Coronary artery (tissue), 2 donors: ENCODE data around the gene MYCN.
A peak's percentile ranks its signal among the peaks of the same experiment; 100 is the strongest.

Experiments
- DNase-seq: peaks from one replicate; pipeline ENCODE4 v3.0.0-alpha.2; 2017; ENCODE audit warnings: low spot score
- H3K27ac ChIP-seq, 2 donors: fragments of 200-600 bp; sonication (generic); one replicate each; pipeline ENCODE4 v1.5.1; 2016 to 2019
- H3K4me3 ChIP-seq: fragments of 200-600 bp; sonication (generic); 2 replicates; pipeline ENCODE4 v1.5.1; 2016; ENCODE audit warnings: mild to moderate bottlenecking, moderate library complexity
- TF ChIP-seq, protein P1 (sequence below): fragments of 200-600 bp; sonication (generic); IDR thresholded peaks from one replicate; pipeline ENCODE4 v1.5.1; 2019; ENCODE audit warnings: antibody characterized with exemption

Gene MYCN

DNA sequence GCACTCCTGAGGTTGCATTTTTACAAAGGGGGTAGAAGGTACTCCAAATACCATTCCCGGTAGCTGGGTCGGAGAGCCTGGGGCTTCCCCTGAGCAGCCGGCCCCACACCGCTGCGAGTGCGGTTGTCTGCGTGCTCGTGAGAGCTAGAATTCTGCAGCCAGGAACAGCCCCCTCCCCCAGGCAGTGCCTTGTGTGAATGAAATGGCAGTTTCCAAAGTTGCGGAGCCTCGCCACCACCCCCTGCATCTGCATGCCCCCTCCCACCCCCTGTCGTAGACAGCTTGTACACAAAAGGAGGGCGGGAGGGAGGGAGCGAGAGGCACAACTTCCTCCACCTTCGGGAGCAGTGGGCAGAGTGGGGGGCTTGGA, 1.1 kb downstream of the MYCN start:
- Histone ChIP-seq H3K4me3 (peak overlapping the region; percentile 75), H3K27ac (no peak overlapping the region)
- DNase-seq = no peak
- TF ChIP-seq, protein P1, sequence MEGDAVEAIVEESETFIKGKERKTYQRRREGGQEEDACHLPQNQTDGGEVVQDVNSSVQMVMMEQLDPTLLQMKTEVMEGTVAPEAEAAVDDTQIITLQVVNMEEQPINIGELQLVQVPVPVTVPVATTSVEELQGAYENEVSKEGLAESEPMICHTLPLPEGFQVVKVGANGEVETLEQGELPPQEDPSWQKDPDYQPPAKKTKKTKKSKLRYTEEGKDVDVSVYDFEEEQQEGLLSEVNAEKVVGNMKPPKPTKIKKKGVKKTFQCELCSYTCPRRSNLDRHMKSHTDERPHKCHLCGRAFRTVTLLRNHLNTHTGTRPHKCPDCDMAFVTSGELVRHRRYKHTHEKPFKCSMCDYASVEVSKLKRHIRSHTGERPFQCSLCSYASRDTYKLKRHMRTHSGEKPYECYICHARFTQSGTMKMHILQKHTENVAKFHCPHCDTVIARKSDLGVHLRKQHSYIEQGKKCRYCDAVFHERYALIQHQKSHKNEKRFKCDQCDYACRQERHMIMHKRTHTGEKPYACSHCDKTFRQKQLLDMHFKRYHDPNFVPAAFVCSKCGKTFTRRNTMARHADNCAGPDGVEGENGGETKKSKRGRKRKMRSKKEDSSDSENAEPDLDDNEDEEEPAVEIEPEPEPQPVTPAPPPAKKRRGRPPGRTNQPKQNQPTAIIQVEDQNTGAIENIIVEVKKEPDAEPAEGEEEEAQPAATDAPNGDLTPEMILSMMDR = no peak

DNA sequence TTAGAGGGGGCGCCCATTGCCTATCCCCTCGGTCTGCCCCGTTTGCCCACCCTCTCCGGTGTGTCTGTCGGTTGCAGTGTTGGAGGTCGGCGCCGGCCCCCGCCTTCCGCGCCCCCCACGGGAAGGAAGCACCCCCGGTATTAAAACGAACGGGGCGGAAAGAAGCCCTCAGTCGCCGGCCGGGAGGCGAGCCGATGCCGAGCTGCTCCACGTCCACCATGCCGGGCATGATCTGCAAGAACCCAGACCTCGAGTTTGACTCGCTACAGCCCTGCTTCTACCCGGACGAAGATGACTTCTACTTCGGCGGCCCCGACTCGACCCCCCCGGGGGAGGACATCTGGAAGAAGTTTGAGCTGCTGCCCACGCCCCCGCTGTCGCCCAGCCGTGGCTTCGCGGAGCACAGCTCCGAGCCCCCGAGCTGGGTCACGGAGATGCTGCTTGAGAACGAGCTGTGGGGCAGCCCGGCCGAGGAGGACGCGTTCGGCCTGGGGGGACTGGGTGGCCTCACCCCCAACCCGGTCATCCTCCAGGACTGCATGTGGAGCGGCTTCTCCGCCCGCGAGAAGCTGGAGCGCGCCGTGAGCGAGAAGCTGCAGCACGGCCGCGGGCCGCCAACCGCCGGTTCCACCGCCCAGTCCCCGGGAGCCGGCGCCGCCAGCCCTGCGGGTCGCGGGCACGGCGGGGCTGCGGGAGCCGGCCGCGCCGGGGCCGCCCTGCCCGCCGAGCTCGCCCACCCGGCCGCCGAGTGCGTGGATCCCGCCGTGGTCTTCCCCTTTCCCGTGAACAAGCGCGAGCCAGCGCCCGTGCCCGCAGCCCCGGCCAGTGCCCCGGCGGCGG, 1.7 kb downstream of the MYCN start:
- H3K4me3 ChIP-seq = peak overlapping the region; percentile 75
- TF ChIP-seq, protein P1 = no peak
- H3K27ac ChIP-seq = no peak overlapping the region
- no peak for DNase-seq

DNA sequence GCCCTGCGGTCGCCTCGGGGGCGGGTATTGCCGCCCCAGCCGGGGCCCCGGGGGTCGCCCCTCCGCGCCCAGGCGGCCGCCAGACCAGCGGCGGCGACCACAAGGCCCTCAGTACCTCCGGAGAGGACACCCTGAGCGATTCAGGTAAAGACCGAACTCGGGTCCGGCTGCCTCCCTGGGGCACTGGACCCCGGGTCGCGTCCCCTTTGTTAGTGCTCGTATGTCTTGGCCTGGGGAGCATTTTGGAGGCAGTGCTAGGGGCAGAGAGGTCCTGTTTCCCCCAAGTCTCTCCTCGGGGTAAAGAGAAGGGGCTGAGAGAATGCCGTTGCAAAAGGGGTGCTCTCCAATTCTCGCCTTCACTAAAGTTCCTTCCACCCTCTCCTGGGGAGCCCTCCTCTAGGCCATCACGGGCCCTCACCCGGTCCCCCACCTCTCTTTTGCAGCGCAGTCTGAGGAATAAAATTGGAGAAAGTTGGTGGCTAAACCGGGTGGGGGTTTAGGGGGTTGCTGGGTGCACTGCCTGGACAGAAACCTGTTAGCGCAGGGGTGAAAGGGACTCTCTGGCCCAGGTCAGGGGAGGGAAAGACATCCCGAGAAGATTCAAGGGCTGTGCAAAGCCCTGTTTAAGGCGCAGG, 2.5 kb downstream of the MYCN start:
- H3K27ac ChIP-seq = no peak overlapping the region
- DNase-seq = no peak
- TF ChIP-seq, protein P1 = no peak
- H3K4me3 ChIP-seq = peak overlapping the region; percentile 75

DNA sequence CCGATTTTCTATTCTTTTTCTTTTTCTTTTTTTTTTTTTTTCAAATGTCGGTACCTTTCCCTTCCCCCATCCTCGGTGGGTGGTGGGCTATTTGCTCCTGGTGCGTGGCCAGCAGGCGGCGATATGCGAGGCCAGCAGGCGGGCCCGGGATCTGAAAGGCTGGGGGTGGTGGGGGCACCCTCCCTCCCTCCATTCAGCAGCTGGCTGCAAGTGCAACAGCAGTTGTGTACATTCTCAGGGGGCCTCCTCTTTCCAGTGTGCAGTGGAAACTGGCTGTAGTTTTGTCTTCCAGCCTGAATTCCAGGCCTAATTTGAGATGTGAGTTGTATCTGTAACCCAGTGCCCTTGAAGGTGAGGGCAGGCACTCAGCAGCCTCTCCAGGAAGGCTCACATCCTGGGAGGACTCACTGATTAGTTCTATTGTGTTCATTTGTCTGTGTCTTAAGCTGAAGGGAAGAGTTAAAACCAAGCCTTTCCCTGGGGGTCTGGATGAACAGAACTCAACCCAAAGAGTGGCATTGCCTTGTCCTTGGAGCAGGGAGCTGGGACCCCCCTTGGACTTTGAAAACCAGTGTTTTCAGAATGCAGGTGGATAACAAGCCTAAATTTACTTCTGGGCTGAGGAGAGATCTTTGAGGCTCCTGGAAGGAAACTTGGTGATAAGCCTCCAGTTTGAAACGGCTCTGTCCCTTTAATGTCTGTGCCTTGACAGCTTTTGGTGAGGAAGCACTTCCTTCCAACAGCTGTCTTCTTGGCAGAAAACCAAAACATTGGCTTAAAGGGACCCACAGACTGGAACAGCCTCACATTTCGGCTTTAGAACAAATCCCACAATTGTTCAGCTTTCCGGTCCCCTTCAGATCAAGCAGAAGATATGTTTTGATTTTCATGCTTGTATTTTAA, 3.3 kb downstream of the MYCN start:
- no peak for DNase-seq
- Histone ChIP-seq H3K4me3 (no peak overlapping the region), H3K27ac (no peak overlapping the region)
- TF ChIP-seq, protein P1 = no peak

DNA sequence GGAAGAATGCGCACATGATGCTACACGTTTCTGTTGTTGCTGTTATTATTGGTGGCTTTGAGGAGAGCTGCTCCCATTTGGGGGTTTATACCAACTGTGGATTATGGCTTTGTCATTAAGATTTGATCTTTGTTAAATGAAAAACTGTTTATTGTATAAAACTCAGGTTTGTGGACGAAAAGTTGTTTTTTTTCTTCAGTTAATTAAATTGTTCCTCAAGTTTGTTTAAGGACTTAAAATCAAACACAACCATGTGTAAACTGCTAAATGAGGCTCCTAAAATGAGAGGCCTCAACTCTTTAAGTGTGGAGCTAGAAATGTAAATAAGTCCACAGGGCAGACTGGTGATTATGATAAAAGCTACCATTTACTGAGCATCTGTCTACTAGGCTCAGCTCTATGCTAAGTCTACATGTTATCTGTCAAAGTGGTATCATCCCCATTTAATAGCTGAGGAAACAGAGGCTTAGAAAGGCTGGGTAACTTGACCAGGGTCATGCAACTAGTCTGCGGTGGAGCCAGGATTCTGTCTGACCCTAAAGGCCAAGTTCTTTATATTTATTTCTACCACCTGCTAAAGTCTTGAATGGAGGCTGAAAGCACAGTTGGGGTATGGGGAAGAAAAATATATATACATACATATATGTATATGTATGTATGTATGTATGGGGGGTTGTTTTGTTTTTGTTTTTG, 4.1 kb downstream of the MYCN start:
- DNase-seq = no peak
- H3K4me3 ChIP-seq = no peak overlapping the region
- H3K27ac ChIP-seq = no peak overlapping the region
- TF ChIP-seq, protein P1 = no peak

DNA sequence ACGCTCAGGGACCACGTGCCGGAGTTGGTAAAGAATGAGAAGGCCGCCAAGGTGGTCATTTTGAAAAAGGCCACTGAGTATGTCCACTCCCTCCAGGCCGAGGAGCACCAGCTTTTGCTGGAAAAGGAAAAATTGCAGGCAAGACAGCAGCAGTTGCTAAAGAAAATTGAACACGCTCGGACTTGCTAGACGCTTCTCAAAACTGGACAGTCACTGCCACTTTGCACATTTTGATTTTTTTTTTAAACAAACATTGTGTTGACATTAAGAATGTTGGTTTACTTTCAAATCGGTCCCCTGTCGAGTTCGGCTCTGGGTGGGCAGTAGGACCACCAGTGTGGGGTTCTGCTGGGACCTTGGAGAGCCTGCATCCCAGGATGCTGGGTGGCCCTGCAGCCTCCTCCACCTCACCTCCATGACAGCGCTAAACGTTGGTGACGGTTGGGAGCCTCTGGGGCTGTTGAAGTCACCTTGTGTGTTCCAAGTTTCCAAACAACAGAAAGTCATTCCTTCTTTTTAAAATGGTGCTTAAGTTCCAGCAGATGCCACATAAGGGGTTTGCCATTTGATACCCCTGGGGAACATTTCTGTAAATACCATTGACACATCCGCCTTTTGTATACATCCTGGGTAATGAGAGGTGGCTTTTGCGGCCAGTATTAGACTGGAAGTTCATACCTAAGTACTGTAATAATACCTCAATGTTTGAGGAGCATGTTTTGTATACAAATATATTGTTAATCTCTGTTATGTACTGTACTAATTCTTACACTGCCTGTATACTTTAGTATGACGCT, 5.8 kb downstream of the MYCN start:
- no peak for DNase-seq
- TF ChIP-seq, protein P1 = no peak
- no peak overlapping the region for H3K27ac ChIP-seq
- H3K4me3 ChIP-seq = no peak overlapping the region
